ENCODE results near the gene SPNS3.

The SPNS3 gene

GRCh38 chr17:4482338-4483011 lies 48.7 kb downstream of the SPNS3 start:
- POLR2A ChIA-PET: no interaction called here
- CTCF ChIA-PET: interaction anchor here (0.6 to 0.8 kb wide), 4 partner anchors 8 to 166 kb away, joined by 3 read pairs; no protein-coding TSS in a partner anchor

DNA sequence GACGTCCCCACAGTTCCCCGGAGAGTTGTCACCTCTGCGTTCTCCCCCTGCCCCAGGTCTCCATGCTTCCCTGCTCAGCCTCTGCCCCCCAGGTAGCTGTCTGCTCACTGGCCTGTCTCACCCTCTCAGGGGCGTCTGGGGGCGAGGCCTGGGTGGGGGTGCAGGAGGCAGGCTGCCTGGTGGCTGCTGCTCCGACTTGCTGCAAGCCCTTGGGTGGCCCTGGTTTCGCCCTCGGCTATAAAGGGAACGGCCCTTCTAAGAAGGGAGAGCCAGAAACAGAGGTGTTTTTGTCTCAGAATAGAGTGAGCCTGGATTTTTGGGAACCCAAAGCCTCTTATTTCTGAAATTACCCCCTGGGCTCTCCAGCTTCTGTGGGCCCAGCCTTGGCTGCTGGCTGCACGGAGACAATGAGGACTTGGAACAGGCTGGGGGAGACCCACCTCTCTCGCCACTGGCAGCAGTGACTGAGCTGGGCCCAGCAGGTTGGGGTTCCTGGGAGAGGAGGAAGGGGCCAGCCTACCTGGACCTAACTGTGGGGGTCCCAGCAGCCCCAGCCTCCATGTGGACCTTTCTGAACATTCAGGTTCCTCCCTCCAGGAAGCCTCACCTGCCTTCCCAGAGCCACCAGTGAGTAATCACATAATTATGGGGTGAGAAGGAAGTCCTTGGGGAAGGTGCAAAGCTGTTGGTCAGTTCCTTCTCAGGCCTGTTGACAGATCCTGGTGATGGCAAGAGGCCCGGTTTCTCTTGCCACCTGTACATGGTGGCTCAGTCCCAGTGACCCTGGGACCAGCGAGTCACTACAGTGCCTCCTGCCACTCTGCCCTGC lies 49.5 kb downstream of the SPNS3 start:
- no peak overlapping the region for H3K27ac ChIP-seq (ENCODE audit: extremely low read depth, low read depth, low read length)
- no peaks in the 10 kb centered on the region for H3K4me1 ChIP-seq (ENCODE audit: control insufficient read depth, insufficient read depth, low read length)
- H3K4me3 ChIP-seq (ENCODE audit: low read depth, low read length): no peak overlapping the region
- TF ChIP-seq GLIS2 (tag by site-specific recombination; IDR thresholded peaks at IDR 0.05): no peak
- peak; percentile 78 for TF ChIP-seq GLIS1 (tag by site-specific recombination; IDR thresholded peaks at IDR 0.05)
- TF ChIP-seq BCL11A (tag by site-specific recombination; IDR thresholded peaks at IDR 0.05; ENCODE audit: low read depth): no peak
- TF ChIP-seq ZNF280C (tag by site-specific recombination; IDR thresholded peaks at IDR 0.05): no peak
- TF ChIP-seq SP7 (tag by site-specific recombination; IDR thresholded peaks at IDR 0.05): peak; percentile 64; the same call in 1 of the 2 replicates
- TF ChIP-seq ZNF292 (tag by site-specific recombination; IDR thresholded peaks at IDR 0.05; ENCODE audit: borderline replicate concordance, low read depth): no peak
- no peak for TF ChIP-seq ZNF76 (tag by site-specific recombination; IDR thresholded peaks at IDR 0.05; ENCODE audit: borderline replicate concordance, low read depth)
- POLR2A ChIA-PET: no interaction called here
- H3K9me3 ChIP-seq (ENCODE audit: control insufficient read depth, insufficient read depth, low read depth, low read length): no peaks in the 10 kb centered on the region
- H3K36me3 ChIP-seq (ENCODE audit: control insufficient read depth in 2 of 2, insufficient read depth in 1 of 2, low read length in 2 of 2): no peaks in the 10 kb centered on the region
- CTCF ChIA-PET: interaction anchor here (0.6 to 0.8 kb wide), 3 partner anchors 8 to 165 kb away, joined by 3 read pairs; no protein-coding TSS in a partner anchor

More at GRCh38 chr17:4482338-4483011, 48.7 kb downstream of the SPNS3 start:
- H3K4me1 ChIP-seq (ENCODE audit: control insufficient read depth, insufficient read depth, low read length): no peaks in the 10 kb centered on the region
- no peaks in the 10 kb centered on the region for H3K36me3 ChIP-seq (ENCODE audit: control insufficient read depth in 2 of 2, insufficient read depth in 1 of 2, low read length in 2 of 2)
- no peaks in the 10 kb centered on the region for H3K9me3 ChIP-seq (ENCODE audit: control insufficient read depth, insufficient read depth, low read depth, low read length)
- TF ChIP-seq, protein P1, sequence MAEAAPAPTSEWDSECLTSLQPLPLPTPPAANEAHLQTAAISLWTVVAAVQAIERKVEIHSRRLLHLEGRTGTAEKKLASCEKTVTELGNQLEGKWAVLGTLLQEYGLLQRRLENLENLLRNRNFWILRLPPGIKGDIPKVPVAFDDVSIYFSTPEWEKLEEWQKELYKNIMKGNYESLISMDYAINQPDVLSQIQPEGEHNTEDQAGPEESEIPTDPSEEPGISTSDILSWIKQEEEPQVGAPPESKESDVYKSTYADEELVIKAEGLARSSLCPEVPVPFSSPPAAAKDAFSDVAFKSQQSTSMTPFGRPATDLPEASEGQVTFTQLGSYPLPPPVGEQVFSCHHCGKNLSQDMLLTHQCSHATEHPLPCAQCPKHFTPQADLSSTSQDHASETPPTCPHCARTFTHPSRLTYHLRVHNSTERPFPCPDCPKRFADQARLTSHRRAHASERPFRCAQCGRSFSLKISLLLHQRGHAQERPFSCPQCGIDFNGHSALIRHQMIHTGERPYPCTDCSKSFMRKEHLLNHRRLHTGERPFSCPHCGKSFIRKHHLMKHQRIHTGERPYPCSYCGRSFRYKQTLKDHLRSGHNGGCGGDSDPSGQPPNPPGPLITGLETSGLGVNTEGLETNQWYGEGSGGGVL (tag by site-specific recombination; IDR thresholded peaks at IDR 0.05): peak; percentile 45; the same call in 1 of the 2 replicates
- TF ChIP-seq ZNF362 (tag by site-specific recombination; IDR thresholded peaks at IDR 0.05) (no peak), ZNF2 (tag by site-specific recombination; IDR thresholded peaks at IDR 0.05) (no peak), ZNF214 (tag by site-specific recombination; IDR thresholded peaks at IDR 0.05; ENCODE audit: borderline replicate concordance) (no peak), EGR2 (tag by site-specific recombination; IDR thresholded peaks at IDR 0.05; ENCODE audit: low read depth) (no peak), ZNF121 (tag by site-specific recombination; IDR thresholded peaks at IDR 0.05) (no peak), ZNF704 (tag by site-specific recombination; IDR thresholded peaks at IDR 0.05) (no peak), ZNF561 (tag by site-specific recombination; IDR thresholded peaks at IDR 0.05; ENCODE audit: borderline replicate concordance) (no peak)
- H3K27ac ChIP-seq (ENCODE audit: extremely low read depth, low read depth, low read length): no peak overlapping the region
- H3K4me3 ChIP-seq (ENCODE audit: low read depth, low read length): no peak overlapping the region

Data from HEK293 (cell line).